ENCODE data around the gene NSMCE1.

Gene NSMCE1

DNA sequence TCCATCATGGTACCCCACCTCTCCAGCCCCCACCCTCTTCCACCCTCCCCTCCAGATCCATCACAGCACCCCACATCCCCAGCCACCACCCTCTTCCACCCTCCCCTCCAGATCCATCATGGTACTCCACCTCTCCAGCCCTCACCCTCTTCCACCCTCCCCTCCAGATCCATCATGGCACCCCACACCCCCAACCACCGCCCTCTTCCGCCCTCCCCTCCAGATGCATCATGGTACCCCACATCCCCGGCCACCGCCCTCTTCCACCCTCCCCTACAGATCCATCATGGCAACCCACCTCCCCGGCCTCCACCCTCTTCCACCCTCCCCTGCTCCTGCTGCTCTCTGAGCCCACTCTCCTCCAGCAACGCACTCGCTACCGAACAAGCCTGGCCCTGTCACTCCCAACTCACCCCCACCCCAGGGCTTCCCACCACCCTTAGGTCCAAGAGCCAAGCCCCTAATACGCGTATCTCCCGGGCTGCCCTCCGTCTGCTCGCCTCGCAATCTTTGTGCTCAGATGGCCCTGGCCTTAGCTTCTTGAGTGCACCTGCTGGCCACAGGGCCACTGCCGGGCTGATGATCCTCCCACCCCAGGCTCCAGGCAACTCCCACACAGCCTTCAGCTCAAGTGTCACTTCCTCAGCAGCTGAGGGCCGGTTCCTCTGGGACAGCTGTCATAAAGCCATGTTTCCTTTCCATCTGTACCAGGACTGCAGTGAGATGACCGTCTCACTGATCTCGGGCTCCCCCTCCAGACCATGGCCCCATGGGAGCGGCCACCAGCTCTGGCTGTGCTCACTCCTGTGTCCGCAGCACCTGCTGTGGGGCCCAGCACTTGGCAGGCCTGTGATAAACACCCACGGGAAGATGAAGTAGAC is 39.7 kb downstream of the NSMCE1 start:
- no peak for DNase-seq

GRCh38 chr16:27228045-27228444 is 40.5 kb downstream of the NSMCE1 start:
- DNase-seq: no peak

- no peak for DNase-seq
These were observed 41.4 kb downstream of the NSMCE1 start for GRCh38 chr16:27226976-27227705.

DNA sequence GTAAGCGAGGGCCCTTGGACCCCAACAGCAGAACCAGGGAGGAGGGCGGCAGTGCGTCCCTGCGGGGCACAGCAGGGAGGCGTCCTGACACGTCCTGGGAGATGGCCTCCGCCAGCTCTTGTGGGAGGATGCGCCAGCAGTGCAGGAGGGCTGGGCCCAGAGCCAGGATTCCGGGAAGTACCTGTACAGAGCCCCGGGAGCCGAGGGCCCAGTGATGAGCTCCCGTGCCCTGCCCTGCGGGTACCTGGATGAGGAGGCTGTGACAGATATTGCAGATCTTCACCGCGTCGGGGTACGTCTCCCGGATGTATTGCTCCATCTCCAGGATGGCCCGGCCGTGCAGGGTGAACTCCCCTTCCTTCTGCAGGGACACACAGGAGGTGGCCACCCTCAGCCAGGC is 42.1 kb downstream of the NSMCE1 start:
- DNase-seq: no peak

DNA sequence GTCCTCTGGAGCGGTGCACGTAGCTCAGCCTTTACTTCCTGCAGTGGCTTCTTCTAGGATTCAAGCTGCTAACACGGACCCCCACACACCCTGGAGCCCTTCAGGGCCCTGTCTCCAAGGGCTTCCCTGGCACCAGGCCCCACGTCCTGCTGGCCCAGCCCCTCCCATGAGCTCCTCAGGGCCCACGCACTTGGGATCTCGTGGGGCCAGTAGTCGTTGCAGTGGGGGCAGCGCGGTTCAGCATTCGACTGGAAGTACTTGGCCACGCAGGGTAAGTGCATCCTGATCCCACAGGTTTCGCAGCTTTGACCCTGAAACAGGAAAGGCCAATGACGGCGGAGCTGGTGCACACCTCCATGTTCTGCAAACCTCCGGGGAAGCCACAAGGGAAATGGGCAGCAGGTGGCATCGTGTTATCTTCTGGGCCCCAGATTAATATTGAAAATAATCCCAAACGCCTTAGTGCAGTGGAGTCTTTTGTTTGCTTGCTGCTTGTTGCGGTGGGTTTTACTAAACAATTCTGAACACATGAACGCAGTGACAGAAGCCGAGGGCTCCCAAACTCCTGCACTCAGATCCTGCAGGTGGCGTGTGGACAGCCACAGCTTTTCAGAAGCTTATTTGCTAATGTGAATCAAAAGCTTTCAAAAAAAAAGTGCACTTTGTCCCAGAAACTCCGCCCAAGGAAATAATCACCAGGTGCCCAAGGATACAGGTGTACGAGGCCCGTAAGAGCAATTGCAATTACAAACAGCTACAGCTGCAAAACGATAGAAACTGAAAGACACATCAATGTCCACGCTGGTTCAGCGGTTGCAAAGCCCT is 42.8 kb downstream of the NSMCE1 start:
- DNase-seq: no peak

GRCh38 chr16:27224741-27225300 is 43.8 kb downstream of the NSMCE1 start:
- DNase-seq: no peak

GRCh38 chr16:27224271-27224737 is 44.3 kb downstream of the NSMCE1 start:
- no peak for DNase-seq

- DNase-seq: no peak
These were observed 44.9 kb downstream of the NSMCE1 start for GRCh38 chr16:27223701-27224100.

- no peak for DNase-seq
These were observed 45.4 kb downstream of the NSMCE1 start for GRCh38 chr16:27223226-27223610.

- no peak for DNase-seq
These were observed 46.0 kb downstream of the NSMCE1 start for GRCh38 chr16:27222249-27223225.

GRCh38 chr16:27221576-27222248 is 46.9 kb downstream of the NSMCE1 start:
- DNase-seq: no peak

GRCh38 chr16:27220991-27221390 is 47.6 kb downstream of the NSMCE1 start:
- DNase-seq: no peak

DNA sequence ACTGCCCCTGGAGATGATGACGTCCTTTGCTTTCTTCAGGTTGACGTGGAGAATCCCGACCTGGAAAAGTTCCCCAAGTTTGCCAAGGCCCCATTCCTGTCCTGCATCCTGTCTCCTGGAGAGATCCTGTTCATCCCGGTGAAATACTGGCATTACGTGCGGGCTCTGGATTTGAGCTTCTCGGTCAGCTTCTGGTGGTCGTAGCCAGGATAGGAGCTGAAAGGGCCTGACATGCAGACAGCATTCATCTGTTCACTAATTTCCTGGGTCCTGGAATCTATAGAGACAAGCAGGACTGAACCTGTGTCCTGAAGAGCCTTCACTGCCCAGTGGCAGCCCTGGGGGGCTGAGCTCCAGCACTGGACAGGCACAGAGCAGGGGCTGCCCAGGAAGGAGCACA is 48.0 kb downstream of the NSMCE1 start:
- DNase-seq: no peak

DNA sequence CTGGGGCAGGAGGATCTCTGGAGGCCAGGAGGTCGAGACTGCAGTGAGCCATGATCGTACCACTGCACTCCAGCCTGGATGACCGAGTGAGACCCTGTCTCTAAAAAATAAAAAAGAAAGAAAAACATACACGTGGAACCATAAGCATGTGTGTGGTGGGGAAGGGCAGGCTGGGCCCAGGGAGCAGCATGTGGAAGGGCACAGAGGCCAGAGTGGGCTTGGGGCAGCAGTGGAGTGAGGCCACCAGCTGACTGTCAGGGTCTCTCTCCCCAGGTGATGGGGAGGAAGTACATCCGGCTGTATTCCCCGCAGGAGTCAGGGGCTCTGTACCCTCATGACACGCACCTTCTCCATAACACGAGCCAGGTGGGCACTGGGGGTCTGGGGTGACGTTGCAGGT is 48.5 kb downstream of the NSMCE1 start:
- no peak for DNase-seq

GRCh38 chr16:27219161-27219560 is 49.4 kb downstream of the NSMCE1 start:
- no peak for DNase-seq

DNA sequence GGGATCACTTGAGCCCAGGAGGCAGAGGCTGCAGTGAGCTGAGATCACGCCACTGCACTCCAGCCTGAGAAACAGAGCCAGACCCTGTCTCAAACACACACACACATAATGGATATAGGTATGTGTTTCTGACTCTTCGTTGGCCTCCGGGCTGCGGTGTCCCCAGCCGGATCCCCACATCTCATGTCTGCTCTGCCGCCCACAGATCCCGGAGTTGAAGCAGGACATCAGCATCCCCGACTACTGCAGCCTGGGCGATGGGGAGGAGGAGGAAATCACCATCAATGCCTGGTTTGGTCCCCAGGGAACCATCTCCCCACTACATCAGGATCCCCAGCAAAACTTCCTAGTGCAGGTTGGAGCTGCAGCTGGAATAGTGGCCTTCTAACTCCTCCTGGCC is 49.8 kb downstream of the NSMCE1 start:
- no peak for DNase-seq

GRCh38 chr16:27217256-27217655 is 51.3 kb downstream of the NSMCE1 start:
- DNase-seq: no peak

DNA sequence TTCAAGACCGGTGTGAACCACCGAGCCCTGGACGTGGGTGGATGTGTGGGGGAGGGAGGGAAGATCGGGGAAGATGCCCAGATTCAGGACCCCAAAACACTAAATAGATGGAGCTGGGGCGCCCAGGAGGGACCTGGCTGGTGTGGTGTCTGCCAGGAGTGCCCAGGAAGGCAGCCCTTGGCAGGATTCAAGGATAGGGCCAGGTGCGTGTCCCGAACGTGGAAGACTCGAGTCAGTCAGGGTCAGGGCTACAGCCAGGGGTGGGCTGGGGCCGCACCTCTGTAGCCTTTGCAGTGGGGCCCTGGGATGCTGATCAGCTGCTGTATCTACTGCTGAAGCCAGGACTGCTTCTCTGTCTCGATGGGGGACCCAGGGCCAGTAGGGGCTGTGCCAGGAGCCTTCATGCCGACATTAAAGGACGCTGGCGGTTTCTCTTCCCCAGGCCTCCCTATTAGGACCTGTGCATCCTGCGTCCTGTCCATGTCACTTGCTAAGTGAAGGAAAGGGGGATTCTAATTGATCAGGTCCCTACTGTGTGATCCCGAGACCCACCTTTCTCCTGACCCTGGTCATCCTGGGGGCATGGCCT is 52.2 kb downstream of the NSMCE1 start:
- no peak for DNase-seq

DNA sequence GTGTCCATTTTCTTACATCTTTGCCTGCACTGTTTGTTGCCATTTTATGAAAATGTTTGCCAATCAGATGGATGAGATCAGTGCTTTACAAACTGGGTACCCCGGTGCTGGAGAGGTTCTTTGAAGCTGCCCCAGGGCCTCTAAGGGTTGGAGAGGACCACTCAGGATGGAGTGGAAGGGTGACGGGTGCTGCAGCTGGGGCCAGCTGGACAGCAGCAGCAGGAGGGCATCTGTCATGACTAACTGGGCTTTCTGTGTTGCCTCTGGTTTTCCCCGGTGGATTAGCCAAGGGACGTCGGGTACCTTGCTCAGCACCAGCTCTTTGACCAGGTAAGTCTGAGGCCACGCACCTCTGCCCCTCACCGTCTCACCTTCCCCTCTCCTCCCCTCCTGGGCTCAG is 52.9 kb downstream of the NSMCE1 start:
- no peak for DNase-seq

GRCh38 chr16:27214084-27214961 is 54.2 kb downstream of the NSMCE1 start:
- no peak for DNase-seq
